ENCODE data around the gene KHDC3L. TPM values are rescaled to one million over a fixed set of nuclear protein-coding genes. Genes with fewer than 3 reads are reported as not detected.
A peak's percentile ranks its signal among the peaks of the same experiment; 100 is the strongest.

KHDC3L gene
- total RNA-seq, 1 experiment from 2014 or later, result not detected

GRCh38 chr6:73323323-73323722 is 39.1 kb upstream of the KHDC3L start:
- CTCF ChIA-PET, result no interaction called here

GRCh38 chr6:73325656-73326055 is 36.8 kb upstream of the KHDC3L start:
- H3K27ac ChIP-seq (ENCODE audit: low read length), result no peak overlapping the region
- H3K4me3 ChIP-seq (ENCODE audit: low read length), result no peak overlapping the region
- H3K4me1 ChIP-seq (ENCODE audit: insufficient read depth, low read length), result peaks cover 3% of the 10 kb centered on the region; the same call in 1 of the 2 replicates
- DNase-seq (no peak), ATAC-seq (no peak)
- H3K79me2 ChIP-seq (ENCODE audit: low read length), result no peaks in the 10 kb centered on the region
- no peak overlapping the region for H3K9ac ChIP-seq (ENCODE audit: low read length)
- H3K9me3 ChIP-seq (ENCODE audit: low read length), result no peaks in the 10 kb centered on the region
- H3K36me3 ChIP-seq (ENCODE audit: low read depth, low read length), result no peaks in the 10 kb centered on the region
- POLR2A ChIA-PET (ENCODE audit: unreplicated experiment), result no interaction called here
- BruUV-seq (replicated peaks), result no TSS peak
- H3F3A ChIP-seq (ENCODE audit: low read length, unreplicated experiment), result no peaks in the 10 kb centered on the region
- H4K20me1 ChIP-seq (ENCODE audit: low read length), result no peaks in the 10 kb centered on the region
- no peaks in the 10 kb centered on the region for H3K27me3 ChIP-seq (ENCODE audit: low read length)
- H3K4me2 ChIP-seq (ENCODE audit: low read length), result no peak overlapping the region
- H3K9me2 ChIP-seq (replicated peaks; ENCODE audit: low read length), result no peaks in the 10 kb centered on the region
- CTCF ChIA-PET, result interaction anchor here (1.7 kb wide), 1 partner anchor 40 kb away, joined by 12 read pairs; no protein-coding TSS in a partner anchor
- no peak overlapping the region for H2AFZ ChIP-seq (ENCODE audit: low read length)
- intact Hi-C loops (cut with micrococcal nuclease), result loop anchor here (1.0 to 10.0 kb wide), 6 partner anchors 41 to 913 kb away; no protein-coding TSS in a partner anchor
- TF ChIP-seq EZH2 (IDR thresholded peaks at IDR 0.05; ENCODE audit: low read length, unreplicated experiment), result no peak
- TF ChIP-seq EZH2phosphoT487 (IDR thresholded peaks at IDR 0.05; ENCODE audit: borderline replicate concordance, low read length), result no peak
- TF ChIP-seq, protein P1, sequence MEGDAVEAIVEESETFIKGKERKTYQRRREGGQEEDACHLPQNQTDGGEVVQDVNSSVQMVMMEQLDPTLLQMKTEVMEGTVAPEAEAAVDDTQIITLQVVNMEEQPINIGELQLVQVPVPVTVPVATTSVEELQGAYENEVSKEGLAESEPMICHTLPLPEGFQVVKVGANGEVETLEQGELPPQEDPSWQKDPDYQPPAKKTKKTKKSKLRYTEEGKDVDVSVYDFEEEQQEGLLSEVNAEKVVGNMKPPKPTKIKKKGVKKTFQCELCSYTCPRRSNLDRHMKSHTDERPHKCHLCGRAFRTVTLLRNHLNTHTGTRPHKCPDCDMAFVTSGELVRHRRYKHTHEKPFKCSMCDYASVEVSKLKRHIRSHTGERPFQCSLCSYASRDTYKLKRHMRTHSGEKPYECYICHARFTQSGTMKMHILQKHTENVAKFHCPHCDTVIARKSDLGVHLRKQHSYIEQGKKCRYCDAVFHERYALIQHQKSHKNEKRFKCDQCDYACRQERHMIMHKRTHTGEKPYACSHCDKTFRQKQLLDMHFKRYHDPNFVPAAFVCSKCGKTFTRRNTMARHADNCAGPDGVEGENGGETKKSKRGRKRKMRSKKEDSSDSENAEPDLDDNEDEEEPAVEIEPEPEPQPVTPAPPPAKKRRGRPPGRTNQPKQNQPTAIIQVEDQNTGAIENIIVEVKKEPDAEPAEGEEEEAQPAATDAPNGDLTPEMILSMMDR (conservative IDR thresholded peaks at IDR 0.05; ENCODE audit: low read depth, low read length), result no peak

More at GRCh38 chr6:73323323-73323722, 39.1 kb upstream of the KHDC3L start:
- H3K9me3 ChIP-seq (ENCODE audit: low read length), result no peaks in the 10 kb centered on the region
- POLR2A ChIA-PET (ENCODE audit: unreplicated experiment), result no interaction called here
- H3K9me2 ChIP-seq (replicated peaks; ENCODE audit: low read length), result no peaks in the 10 kb centered on the region
- intact Hi-C loops (cut with micrococcal nuclease), result loop anchor here (10.0 kb wide), 1 partner anchor 709 kb away; no protein-coding TSS in a partner anchor
- no peak overlapping the region for H2AFZ ChIP-seq (ENCODE audit: low read length)
- no peak overlapping the region for H3K27ac ChIP-seq (ENCODE audit: low read length)
- no peak overlapping the region for H3K4me3 ChIP-seq (ENCODE audit: low read length)
- ATAC-seq, result no peak
- TF ChIP-seq EZH2 (IDR thresholded peaks at IDR 0.05; ENCODE audit: low read length, unreplicated experiment) (no peak), EZH2phosphoT487 (IDR thresholded peaks at IDR 0.05; ENCODE audit: borderline replicate concordance, low read length) (no peak)
- TF ChIP-seq, protein P1 (conservative IDR thresholded peaks at IDR 0.05; ENCODE audit: low read depth, low read length), result no peak
- H3K9ac ChIP-seq (ENCODE audit: low read length), result no peak overlapping the region
- no peaks in the 10 kb centered on the region for H4K20me1 ChIP-seq (ENCODE audit: low read length)
- H3K79me2 ChIP-seq (ENCODE audit: low read length), result no peaks in the 10 kb centered on the region
- no TSS peak for BruUV-seq (replicated peaks)
- no peaks in the 10 kb centered on the region for H3K36me3 ChIP-seq (ENCODE audit: low read depth, low read length)
- no peak overlapping the region for H3K4me2 ChIP-seq (ENCODE audit: low read length)
- no peaks in the 10 kb centered on the region for H3F3A ChIP-seq (ENCODE audit: low read length, unreplicated experiment)
- H3K4me1 ChIP-seq (ENCODE audit: insufficient read depth, low read length), result peaks cover 3% of the 10 kb centered on the region; the same call in 1 of the 2 replicates
- H3K27me3 ChIP-seq (ENCODE audit: low read length), result no peaks in the 10 kb centered on the region
- no peak for DNase-seq

- DNase-seq (no peak), ATAC-seq (no peak)
- ChIA-PET CTCF (no interaction called here), POLR2A (ENCODE audit: unreplicated experiment) (no interaction called here)
- Histone ChIP-seq H3F3A (ENCODE audit: low read length, unreplicated experiment) (no peaks in the 10 kb centered on the region), H3K9me2 (replicated peaks; ENCODE audit: low read length) (no peaks in the 10 kb centered on the region), H3K4me2 (ENCODE audit: low read length) (no peak overlapping the region), H3K4me1 (ENCODE audit: insufficient read depth, low read length) (peaks cover 3% of the 10 kb centered on the region; the same call in 1 of the 2 replicates), H3K79me2 (ENCODE audit: low read length) (no peaks in the 10 kb centered on the region), H3K36me3 (ENCODE audit: low read depth, low read length) (no peaks in the 10 kb centered on the region), H3K4me3 (ENCODE audit: low read length) (no peak overlapping the region), H3K9ac (ENCODE audit: low read length) (no peak overlapping the region), H2AFZ (ENCODE audit: low read length) (0 out of 2 replicates have a peak overlapping the region, but pooled peaks have one; percentile 14), H3K27ac (ENCODE audit: low read length) (no peak overlapping the region), H3K27me3 (ENCODE audit: low read length) (no peaks in the 10 kb centered on the region), H3K9me3 (ENCODE audit: low read length) (no peaks in the 10 kb centered on the region), H4K20me1 (ENCODE audit: low read length) (no peaks in the 10 kb centered on the region)
- no TSS peak for BruUV-seq (replicated peaks)
- intact Hi-C loops (cut with micrococcal nuclease), result loop anchor here (5.0 to 10.0 kb wide), 4 partner anchors 59 to 714 kb away; no protein-coding TSS in a partner anchor
- TF ChIP-seq EZH2phosphoT487 (IDR thresholded peaks at IDR 0.05; ENCODE audit: borderline replicate concordance, low read length), result no peak
Measured at GRCh38 chr6:73328790-73329189, 33.7 kb upstream of the KHDC3L start.

Data from PC-3 (cell line).